ENCODE results near the gene NEK1. TPM values are rescaled to one million over a fixed set of nuclear protein-coding genes. Genes with fewer than 3 reads are reported as not detected.

Gene NEK1
- total and polyA plus RNA-seq, 2 of the 8 experiments (the other 6 are each of a cell fraction or from before 2014, with no cell fraction given) = 3.9 to 11.7 TPM

DNA sequence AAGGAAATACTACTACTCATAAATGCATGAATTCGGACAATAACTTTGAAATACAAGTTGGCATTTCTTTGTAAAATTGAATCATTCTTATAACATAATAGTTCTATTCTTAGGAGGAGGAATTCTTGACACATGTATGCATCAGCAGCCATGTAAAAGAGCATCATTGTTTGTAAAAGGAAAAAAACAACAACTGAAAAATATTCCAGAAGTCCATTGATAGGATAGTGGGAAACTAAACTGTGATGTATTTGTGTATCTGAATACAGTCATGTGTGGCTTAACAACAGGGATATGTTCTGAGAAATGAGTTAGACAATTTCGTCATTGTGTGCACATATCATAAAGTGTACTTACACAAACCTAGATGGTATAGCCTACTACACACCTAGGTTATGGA, 239.6 kb downstream of the NEK1 start (continued):
- TF ChIP-seq, protein P1, sequence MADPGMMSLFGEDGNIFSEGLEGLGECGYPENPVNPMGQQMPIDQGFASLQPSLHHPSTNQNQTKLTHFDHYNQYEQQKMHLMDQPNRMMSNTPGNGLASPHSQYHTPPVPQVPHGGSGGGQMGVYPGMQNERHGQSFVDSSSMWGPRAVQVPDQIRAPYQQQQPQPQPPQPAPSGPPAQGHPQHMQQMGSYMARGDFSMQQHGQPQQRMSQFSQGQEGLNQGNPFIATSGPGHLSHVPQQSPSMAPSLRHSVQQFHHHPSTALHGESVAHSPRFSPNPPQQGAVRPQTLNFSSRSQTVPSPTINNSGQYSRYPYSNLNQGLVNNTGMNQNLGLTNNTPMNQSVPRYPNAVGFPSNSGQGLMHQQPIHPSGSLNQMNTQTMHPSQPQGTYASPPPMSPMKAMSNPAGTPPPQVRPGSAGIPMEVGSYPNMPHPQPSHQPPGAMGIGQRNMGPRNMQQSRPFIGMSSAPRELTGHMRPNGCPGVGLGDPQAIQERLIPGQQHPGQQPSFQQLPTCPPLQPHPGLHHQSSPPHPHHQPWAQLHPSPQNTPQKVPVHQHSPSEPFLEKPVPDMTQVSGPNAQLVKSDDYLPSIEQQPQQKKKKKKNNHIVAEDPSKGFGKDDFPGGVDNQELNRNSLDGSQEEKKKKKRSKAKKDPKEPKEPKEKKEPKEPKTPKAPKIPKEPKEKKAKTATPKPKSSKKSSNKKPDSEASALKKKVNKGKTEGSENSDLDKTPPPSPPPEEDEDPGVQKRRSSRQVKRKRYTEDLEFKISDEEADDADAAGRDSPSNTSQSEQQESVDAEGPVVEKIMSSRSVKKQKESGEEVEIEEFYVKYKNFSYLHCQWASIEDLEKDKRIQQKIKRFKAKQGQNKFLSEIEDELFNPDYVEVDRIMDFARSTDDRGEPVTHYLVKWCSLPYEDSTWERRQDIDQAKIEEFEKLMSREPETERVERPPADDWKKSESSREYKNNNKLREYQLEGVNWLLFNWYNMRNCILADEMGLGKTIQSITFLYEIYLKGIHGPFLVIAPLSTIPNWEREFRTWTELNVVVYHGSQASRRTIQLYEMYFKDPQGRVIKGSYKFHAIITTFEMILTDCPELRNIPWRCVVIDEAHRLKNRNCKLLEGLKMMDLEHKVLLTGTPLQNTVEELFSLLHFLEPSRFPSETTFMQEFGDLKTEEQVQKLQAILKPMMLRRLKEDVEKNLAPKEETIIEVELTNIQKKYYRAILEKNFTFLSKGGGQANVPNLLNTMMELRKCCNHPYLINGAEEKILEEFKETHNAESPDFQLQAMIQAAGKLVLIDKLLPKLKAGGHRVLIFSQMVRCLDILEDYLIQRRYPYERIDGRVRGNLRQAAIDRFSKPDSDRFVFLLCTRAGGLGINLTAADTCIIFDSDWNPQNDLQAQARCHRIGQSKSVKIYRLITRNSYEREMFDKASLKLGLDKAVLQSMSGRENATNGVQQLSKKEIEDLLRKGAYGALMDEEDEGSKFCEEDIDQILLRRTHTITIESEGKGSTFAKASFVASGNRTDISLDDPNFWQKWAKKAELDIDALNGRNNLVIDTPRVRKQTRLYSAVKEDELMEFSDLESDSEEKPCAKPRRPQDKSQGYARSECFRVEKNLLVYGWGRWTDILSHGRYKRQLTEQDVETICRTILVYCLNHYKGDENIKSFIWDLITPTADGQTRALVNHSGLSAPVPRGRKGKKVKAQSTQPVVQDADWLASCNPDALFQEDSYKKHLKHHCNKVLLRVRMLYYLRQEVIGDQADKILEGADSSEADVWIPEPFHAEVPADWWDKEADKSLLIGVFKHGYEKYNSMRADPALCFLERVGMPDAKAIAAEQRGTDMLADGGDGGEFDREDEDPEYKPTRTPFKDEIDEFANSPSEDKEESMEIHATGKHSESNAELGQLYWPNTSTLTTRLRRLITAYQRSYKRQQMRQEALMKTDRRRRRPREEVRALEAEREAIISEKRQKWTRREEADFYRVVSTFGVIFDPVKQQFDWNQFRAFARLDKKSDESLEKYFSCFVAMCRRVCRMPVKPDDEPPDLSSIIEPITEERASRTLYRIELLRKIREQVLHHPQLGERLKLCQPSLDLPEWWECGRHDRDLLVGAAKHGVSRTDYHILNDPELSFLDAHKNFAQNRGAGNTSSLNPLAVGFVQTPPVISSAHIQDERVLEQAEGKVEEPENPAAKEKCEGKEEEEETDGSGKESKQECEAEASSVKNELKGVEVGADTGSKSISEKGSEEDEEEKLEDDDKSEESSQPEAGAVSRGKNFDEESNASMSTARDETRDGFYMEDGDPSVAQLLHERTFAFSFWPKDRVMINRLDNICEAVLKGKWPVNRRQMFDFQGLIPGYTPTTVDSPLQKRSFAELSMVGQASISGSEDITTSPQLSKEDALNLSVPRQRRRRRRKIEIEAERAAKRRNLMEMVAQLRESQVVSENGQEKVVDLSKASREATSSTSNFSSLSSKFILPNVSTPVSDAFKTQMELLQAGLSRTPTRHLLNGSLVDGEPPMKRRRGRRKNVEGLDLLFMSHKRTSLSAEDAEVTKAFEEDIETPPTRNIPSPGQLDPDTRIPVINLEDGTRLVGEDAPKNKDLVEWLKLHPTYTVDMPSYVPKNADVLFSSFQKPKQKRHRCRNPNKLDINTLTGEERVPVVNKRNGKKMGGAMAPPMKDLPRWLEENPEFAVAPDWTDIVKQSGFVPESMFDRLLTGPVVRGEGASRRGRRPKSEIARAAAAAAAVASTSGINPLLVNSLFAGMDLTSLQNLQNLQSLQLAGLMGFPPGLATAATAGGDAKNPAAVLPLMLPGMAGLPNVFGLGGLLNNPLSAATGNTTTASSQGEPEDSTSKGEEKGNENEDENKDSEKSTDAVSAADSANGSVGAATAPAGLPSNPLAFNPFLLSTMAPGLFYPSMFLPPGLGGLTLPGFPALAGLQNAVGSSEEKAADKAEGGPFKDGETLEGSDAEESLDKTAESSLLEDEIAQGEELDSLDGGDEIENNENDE (IDR thresholded peaks at IDR 0.05; ENCODE audit: insufficient replicate concordance, low read length) = no peak
